ENCODE data around the gene OPA1.

The OPA1 gene

DNA sequence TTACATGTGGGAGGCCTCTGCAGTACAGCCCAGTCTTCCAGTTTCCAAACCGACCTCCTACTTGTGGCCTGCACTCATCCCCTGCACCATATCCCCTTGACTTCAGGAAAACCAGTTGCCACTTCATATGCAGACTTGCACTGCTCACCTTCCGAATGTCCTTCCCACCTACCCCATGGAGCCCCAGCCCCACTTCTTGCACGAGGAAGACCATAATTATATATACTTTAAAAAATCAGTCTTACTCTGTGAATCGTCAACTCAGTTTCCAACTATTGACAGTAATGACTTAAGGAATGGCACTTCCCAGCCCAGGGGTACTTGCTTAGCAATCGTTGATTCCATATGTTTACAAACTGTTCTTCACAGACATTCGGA is 136.1 kb downstream of the OPA1 start:
- TF ChIP-seq ZFX (IDR thresholded peaks at IDR 0.05; ENCODE audit: borderline replicate concordance) = no peak
- TF ChIP-seq, protein P1, sequence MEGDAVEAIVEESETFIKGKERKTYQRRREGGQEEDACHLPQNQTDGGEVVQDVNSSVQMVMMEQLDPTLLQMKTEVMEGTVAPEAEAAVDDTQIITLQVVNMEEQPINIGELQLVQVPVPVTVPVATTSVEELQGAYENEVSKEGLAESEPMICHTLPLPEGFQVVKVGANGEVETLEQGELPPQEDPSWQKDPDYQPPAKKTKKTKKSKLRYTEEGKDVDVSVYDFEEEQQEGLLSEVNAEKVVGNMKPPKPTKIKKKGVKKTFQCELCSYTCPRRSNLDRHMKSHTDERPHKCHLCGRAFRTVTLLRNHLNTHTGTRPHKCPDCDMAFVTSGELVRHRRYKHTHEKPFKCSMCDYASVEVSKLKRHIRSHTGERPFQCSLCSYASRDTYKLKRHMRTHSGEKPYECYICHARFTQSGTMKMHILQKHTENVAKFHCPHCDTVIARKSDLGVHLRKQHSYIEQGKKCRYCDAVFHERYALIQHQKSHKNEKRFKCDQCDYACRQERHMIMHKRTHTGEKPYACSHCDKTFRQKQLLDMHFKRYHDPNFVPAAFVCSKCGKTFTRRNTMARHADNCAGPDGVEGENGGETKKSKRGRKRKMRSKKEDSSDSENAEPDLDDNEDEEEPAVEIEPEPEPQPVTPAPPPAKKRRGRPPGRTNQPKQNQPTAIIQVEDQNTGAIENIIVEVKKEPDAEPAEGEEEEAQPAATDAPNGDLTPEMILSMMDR (IDR thresholded peaks at IDR 0.05) = no peak
- H3K27ac ChIP-seq = no peak overlapping the region

DNA sequence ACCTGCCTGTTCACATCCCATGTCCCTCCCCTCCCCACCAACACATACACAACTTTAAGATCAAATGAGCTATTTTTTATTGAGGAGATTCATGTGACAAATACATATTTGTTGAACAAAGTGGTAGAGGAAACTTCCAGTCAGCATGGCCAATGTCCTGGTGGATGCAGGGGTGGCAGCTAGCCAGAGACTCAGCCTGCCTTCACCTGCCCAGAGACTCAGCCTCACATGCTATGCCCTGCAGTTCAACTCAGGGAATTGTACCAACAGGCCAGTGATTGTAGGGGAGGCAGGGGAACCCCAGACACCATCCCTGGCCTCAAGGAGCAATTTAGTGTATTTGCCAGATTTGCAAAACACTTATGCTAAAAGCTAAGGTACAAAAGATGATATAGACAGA is 136.6 kb downstream of the OPA1 start:
- TF ChIP-seq, protein P1 (IDR thresholded peaks at IDR 0.05) = no peak
- TF ChIP-seq ZFX (IDR thresholded peaks at IDR 0.05; ENCODE audit: borderline replicate concordance) = no peak

DNA sequence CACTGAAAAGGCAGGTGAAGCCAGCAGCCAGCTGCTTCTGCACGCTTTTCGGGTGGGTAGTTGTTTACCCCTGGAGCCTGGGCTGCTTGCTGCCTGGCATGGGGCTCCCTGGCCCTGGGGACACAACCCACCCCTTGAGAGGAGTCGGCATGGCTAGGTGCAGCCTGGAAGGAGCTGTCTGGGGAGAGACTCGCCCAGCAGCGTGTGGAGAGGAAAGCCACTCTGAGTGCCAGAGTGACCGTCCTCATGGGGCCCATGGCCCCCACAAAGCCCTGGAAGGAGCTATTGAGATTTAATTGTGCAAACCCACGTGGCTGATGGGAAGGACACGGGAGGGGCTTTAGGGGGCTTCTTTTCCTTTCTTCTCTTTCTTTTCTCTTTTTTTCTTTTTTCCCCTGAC is 137.5 kb downstream of the OPA1 start:
- H3K27ac ChIP-seq = no peak overlapping the region
- TF ChIP-seq, protein P1 (IDR thresholded peaks at IDR 0.05) = no peak
- no peak for TF ChIP-seq ZFX (IDR thresholded peaks at IDR 0.05; ENCODE audit: borderline replicate concordance)

More for the DNA sequence above, 136.6 kb downstream of the OPA1 start:
- H3K27ac ChIP-seq = no peak overlapping the region

DNA sequence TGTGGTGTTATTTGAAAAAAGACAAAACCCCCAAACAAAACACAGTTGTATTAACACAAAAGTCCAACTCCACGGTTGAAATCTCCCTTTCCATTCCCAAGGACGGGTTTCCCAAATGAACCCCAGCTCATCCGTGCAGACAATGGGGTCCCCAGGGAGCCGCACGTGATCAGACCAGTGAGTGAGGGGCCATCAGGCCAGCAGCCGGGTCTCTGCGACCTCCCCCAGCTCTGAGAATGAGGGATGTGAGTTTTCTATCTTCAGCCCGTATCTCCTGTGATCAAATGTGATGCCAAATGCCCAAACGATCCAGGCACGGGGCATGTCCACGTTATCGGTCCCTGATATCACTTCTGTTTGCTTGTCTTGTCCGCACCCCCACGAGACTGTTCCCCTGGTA is 138.0 kb downstream of the OPA1 start:
- TF ChIP-seq, protein P1 (IDR thresholded peaks at IDR 0.05) = no peak
- no peak for TF ChIP-seq ZFX (IDR thresholded peaks at IDR 0.05; ENCODE audit: borderline replicate concordance)
- H3K27ac ChIP-seq = no peak overlapping the region

DNA sequence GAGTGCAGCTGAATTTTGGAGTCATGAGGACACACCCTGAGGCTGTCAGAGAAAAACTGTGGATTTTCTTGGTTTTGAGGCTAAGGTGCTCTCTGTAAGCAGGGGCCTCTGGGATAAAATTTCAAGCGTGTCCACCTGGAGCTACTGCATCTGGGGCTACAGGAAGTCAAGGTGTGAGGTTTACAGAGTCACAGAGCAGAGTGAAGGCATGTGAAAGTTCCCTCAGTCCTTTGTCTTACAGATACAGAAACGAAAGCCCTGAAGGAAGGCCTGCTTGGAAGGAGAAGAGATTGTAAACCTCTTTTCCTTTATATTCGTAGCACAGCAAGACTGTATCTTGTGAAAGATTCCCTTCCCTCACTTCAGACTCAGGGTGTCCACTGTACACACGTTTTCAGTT is 138.6 kb downstream of the OPA1 start:
- no peak for TF ChIP-seq ZFX (IDR thresholded peaks at IDR 0.05; ENCODE audit: borderline replicate concordance)
- TF ChIP-seq, protein P1 (IDR thresholded peaks at IDR 0.05) = no peak
- H3K27ac ChIP-seq = no peak overlapping the region

DNA sequence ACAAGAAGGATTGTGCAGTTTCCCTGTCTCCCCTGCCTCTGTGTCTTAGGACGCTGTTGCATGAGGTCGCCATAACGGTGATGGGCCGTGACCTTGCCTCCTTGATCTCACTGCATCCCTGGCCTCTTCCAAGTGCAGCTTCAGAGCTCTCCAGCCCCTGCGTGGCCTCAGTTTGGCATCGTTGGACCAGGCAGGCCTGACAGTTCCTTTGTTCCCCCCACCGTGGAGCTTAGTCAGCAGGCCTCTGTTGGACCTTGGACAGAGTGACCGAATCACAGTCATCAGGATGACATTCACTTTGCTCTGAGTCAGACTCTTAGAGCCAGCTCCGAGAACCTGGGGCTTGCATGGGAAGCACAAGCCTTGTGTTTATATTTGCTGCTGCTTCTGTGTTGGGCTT is 139.4 kb downstream of the OPA1 start:
- H3K27ac ChIP-seq = no peak overlapping the region
- TF ChIP-seq, protein P1 (IDR thresholded peaks at IDR 0.05) = no peak
- no peak for TF ChIP-seq ZFX (IDR thresholded peaks at IDR 0.05; ENCODE audit: borderline replicate concordance)

DNA sequence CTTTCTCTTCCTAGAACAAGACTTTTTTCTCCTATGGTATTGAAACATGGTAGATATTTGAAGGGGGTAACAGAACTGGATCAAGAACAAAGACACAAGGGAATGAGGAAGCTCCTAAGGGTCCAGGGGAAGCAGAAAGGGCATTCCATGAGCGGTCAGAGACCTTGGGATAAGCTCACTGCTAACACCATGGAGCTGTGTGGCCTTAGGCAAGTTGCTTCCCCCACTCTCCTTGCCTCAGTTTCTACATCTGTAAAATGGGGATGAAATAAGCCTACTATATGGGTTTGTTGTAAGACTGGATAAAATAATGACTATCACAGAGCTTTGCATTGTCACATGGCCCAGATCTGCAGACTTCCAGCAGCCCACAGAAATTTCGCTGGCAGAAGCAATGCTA is 139.8 kb downstream of the OPA1 start:
- TF ChIP-seq, protein P1 (IDR thresholded peaks at IDR 0.05) = no peak
- no peak for TF ChIP-seq ZFX (IDR thresholded peaks at IDR 0.05; ENCODE audit: borderline replicate concordance)
- H3K27ac ChIP-seq = no peak overlapping the region

Measured in 22Rv1 (cell line).